H1 (cell line): ENCODE measurements around the gene TOMM22. TPM values are rescaled to one million over a fixed set of nuclear protein-coding genes. Genes with fewer than 3 reads are reported as not detected.

Experiments used
- ATF2 ChIP-seq: IDR thresholded peaks from 2 replicates; pipeline ENCODE4 v1.6.1; 2012; ENCODE audit warnings: low read length, inconsistent platforms
- CBX5 ChIP-seq: fragments of 300-800, 300-1000 bp; sonication (generic); IDR thresholded peaks from 2 replicates; pipeline ENCODE4 v1.7.1; 2016; ENCODE audit warnings: antibody characterized with exemption, low read length, low read depth
- CBX8 ChIP-seq: fragments of 300-800, 300-1000 bp; sonication (generic); IDR thresholded peaks from 2 replicates; pipeline ENCODE4 v1.7.1; 2016; ENCODE audit warnings: low read depth, low read length, borderline replicate concordance
- CHD1 ChIP-seq: IDR thresholded peaks from 2 replicates; pipeline ENCODE4 v1.6.1; 2012; ENCODE audit warnings: low read depth, low read length, improper control_type of control experiment
- CREB1 ChIP-seq: IDR thresholded peaks from 2 replicates; pipeline ENCODE4 v1.6.1; 2012; ENCODE audit warnings: inconsistent platforms
- CTBP2 ChIP-seq: IDR thresholded peaks from 2 replicates; pipeline ENCODE4 v1.7.0; 2011; ENCODE audit warnings: borderline replicate concordance, mild to moderate bottlenecking, moderate library complexity, mixed read lengths, low read length; ENCODE audit not compliant: insufficient read depth, insufficient read length
- EP300 ChIP-seq, 2 experiments: IDR thresholded peaks; 1 replicate in 1 of 2; 2 replicates in 1 of 2; pipeline ENCODE4 v1.6.1; 2011 to 2012; ENCODE audit warnings: low read depth in 2 of 2, low read length in 2 of 2, mild to moderate bottlenecking in 2 of 2, borderline replicate concordance in 1 of 2, inconsistent platforms in 1 of 2, moderate library complexity in 1 of 2
- KDM4A ChIP-seq: IDR thresholded peaks from one replicate; pipeline ENCODE4 v1.7.1; 2012; ENCODE audit warnings: low read depth, mild to moderate bottlenecking, moderate library complexity, low read length, inconsistent platforms; ENCODE audit not compliant: severe bottlenecking
- NRF1 ChIP-seq: IDR thresholded peaks from 2 replicates; pipeline ENCODE4 v1.6.1; 2011; ENCODE audit warnings: mild to moderate bottlenecking, low read depth, low read length, improper control_type of control experiment
- POLR2AphosphoS5 ChIP-seq: IDR thresholded peaks from 2 replicates; pipeline ENCODE4 v1.6.1; 2011; ENCODE audit warnings: low read depth, low read length
- RAD21 ChIP-seq, 2 experiments: IDR thresholded peaks in 1 of 2; conservative IDR thresholded peaks in 1 of 2; 2 replicates each; pipeline ENCODE4 v1.6.1; 2011; ENCODE audit warnings: low read depth in 2 of 2, low read length in 2 of 2, improper control_type of control experiment in 1 of 2, inconsistent platforms in 1 of 2, mild to moderate bottlenecking in 1 of 2, moderate library complexity in 1 of 2
- RNF2 ChIP-seq: fragments of 200-900, 300-1000 bp; sonication (generic); IDR thresholded peaks from 2 replicates; pipeline ENCODE4 v1.7.1; 2016; ENCODE audit warnings: borderline replicate concordance, low read depth, mild to moderate bottlenecking, antibody characterized with exemption, low read length; ENCODE audit not compliant: poor library complexity, severe bottlenecking; ENCODE audit errors: missing control alignments
- RXRA ChIP-seq: IDR thresholded peaks from 2 replicates; pipeline ENCODE4 v1.6.1; 2011; ENCODE audit warnings: low read depth, mild to moderate bottlenecking, low read length, moderate library complexity; ENCODE audit not compliant: insufficient read depth
- SIX5 ChIP-seq: IDR thresholded peaks from 2 replicates; pipeline ENCODE4 v1.6.1; 2011; ENCODE audit warnings: mild to moderate bottlenecking, low read depth, low read length
- SRF ChIP-seq: IDR thresholded peaks from 2 replicates; pipeline ENCODE4 v1.6.1; 2011; ENCODE audit warnings: mild to moderate bottlenecking, low read depth, low read length, moderate library complexity
- YY1 ChIP-seq: IDR thresholded peaks from 2 replicates; pipeline ENCODE4 v1.6.1; 2011; ENCODE audit warnings: low read depth, mild to moderate bottlenecking, low read length
- ZNF274 ChIP-seq: IDR thresholded peaks from 2 replicates; pipeline ENCODE4 v1.7.0; 2012; ENCODE audit warnings: low read length, borderline replicate concordance; ENCODE audit errors: extremely low read depth
- polyA plus RNA-seq, 7 experiments: library from polyadenylated mRNA; depleted of rRNA in 3 of 7; stranded (reverse) in 5 of 7; unstranded in 2 of 7; fragments of >200 nt in 5 of 7; fragments of 200-250 nt in 2 of 7; gene quantifications; 1 replicate in 5 of 7; 2 replicates in 1 of 7; 4 replicates in 1 of 7; pipeline versions ENCODE4 v1.2.1 to v1.2.3, GENCODE V29; 2011 to 2013; ENCODE audit warnings: missing spikeins in 2 of 7, mixed read lengths in 2 of 7
- total RNA-seq: library from RNA; stranded (reverse); fragmentation: NEBNext Ultra II Directional; extraction: Animal tissue kit (Norgen Biotek cat#: 25700); gene quantifications from 2 replicates; pipeline ENCODE4 v1.2.1, GENCODE V29; 2021
- TF ChIP-seq, protein P1 (sequence below), 3 experiments: IDR thresholded peaks; 1 replicate in 2 of 3; 2 replicates in 1 of 3; pipeline versions ENCODE4 v1.5.1 to v1.6.1; 2011; ENCODE audit warnings: low read length in 3 of 3, mild to moderate bottlenecking in 3 of 3, inconsistent platforms in 2 of 3, low read depth in 1 of 3, moderate library complexity in 1 of 3; ENCODE audit not compliant: insufficient read depth in 1 of 3; ENCODE audit errors: control extremely low read depth in 1 of 3

The TOMM22 gene
- total and polyA plus RNA-seq, 2 of the 8 experiments (the other 6 are each of a cell fraction or from before 2014, with no cell fraction given), result 84.0 to 125 TPM

DNA sequence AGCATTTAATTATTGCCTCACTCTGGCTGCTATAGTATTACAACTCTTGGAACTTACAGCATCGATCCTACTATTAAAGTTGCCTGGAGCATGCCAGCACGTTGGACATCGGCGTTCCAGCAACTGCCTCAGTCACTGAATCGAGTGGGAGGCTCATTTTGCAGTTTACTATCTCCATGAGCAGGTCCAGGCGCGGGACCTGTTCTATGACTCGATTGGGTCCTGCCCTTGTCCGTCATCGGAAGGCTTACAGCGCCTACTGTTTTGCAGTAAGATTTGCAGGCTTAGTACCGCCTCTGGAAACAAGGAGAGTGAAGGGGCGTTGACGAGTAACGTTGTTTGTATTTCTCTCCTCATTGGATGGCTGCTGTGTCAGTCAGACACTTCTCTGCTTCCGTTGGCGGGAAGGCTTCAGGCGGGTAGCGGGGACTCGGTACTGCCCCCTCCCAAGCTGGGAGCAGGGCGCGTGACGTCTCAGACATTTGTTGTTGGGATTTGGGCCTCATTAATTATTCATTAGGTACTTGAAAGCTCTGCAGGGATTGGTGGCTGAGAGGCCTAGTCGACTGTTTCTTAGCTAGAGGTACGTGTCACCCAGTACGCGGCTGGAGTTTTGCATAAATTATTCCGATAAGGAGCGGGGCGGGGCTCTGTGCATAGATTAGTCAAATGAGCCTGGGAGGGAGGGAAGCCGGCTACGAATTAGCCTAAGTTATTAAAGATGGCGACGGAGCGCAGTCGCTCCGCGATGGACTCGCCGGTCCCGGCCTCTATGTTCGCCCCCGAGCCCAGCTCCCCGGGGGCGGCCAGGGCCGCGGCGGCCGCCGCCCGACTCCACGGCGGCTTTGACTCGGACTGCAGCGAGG is 23.7 kb downstream of the TOMM22 start, which contains the start of gene GTPBP1 (continued):
- TF ChIP-seq CREB1 (peak; percentile 92), RAD21 (IDR thresholded peaks at IDR 0.05 in 1 of 2, conservative IDR thresholded peaks at IDR 0.05 in 1 of 2; ENCODE audit: low read depth in 2 of 2, low read length in 2 of 2) (0 out of 4 replicates have a peak, but pooled peaks of 1 of the 2 experiments have one; percentile 4), ATF2 (no peak), CHD1 (no peak), POLR2AphosphoS5 (peak; percentile 96), CTBP2 (no peak), CBX8 (no peak), RXRA (no peak), CBX5 (no peak), NRF1 (no peak), EP300 (IDR thresholded peaks at IDR 0.05; ENCODE audit: borderline replicate concordance in 1 of 2, low read depth in 2 of 2, low read length in 2 of 2) (no peak; a peak in 1 of 3 replicates), KDM4A (peak; percentile 73), RNF2 (no peak), YY1 (peak; percentile 94), SRF (no peak), SIX5 (no peak), ZNF274 (no peak)
- TF ChIP-seq, protein P1, sequence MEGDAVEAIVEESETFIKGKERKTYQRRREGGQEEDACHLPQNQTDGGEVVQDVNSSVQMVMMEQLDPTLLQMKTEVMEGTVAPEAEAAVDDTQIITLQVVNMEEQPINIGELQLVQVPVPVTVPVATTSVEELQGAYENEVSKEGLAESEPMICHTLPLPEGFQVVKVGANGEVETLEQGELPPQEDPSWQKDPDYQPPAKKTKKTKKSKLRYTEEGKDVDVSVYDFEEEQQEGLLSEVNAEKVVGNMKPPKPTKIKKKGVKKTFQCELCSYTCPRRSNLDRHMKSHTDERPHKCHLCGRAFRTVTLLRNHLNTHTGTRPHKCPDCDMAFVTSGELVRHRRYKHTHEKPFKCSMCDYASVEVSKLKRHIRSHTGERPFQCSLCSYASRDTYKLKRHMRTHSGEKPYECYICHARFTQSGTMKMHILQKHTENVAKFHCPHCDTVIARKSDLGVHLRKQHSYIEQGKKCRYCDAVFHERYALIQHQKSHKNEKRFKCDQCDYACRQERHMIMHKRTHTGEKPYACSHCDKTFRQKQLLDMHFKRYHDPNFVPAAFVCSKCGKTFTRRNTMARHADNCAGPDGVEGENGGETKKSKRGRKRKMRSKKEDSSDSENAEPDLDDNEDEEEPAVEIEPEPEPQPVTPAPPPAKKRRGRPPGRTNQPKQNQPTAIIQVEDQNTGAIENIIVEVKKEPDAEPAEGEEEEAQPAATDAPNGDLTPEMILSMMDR (IDR thresholded peaks at IDR 0.05; ENCODE audit: control extremely low read depth in 1 of 3, insufficient read depth in 1 of 3, low read depth in 1 of 3, low read length in 3 of 3), result no peak
